IPS-15b (cell line): ENCODE data around the gene NPTN.
"Not testable (repeated sequence)": the region's sequence is repeated elsewhere in the genome, so short reads cannot be mapped to it uniquely, and the experiment has no call there.

Experiments
- H3K27me3 ChIP-seq: one replicate; pipeline ENCODE4 v1.6.1; 2013; ENCODE audit warnings: low read length; ENCODE audit not compliant: control insufficient read depth, insufficient read depth
- H3K36me3 ChIP-seq: one replicate; pipeline ENCODE4 v1.6.1; 2013; ENCODE audit warnings: low read length; ENCODE audit not compliant: control insufficient read depth, insufficient read depth
- H3K4me1 ChIP-seq: one replicate; pipeline ENCODE4 v1.6.1; 2013; ENCODE audit warnings: mild to moderate bottlenecking, low read length; ENCODE audit not compliant: control insufficient read depth, insufficient read depth
- H3K4me3 ChIP-seq: one replicate; pipeline ENCODE4 v1.5.1; 2013; ENCODE audit warnings: low read depth, low read length
- H3K9ac ChIP-seq: one replicate; pipeline ENCODE4 v1.6.1; 2013; ENCODE audit warnings: low read depth, mild to moderate bottlenecking, low read length
- H3K9me3 ChIP-seq: one replicate; pipeline ENCODE4 v1.6.1; 2013; ENCODE audit warnings: mild to moderate bottlenecking, low read length; ENCODE audit not compliant: control insufficient read depth, insufficient read depth

Gene NPTN

DNA sequence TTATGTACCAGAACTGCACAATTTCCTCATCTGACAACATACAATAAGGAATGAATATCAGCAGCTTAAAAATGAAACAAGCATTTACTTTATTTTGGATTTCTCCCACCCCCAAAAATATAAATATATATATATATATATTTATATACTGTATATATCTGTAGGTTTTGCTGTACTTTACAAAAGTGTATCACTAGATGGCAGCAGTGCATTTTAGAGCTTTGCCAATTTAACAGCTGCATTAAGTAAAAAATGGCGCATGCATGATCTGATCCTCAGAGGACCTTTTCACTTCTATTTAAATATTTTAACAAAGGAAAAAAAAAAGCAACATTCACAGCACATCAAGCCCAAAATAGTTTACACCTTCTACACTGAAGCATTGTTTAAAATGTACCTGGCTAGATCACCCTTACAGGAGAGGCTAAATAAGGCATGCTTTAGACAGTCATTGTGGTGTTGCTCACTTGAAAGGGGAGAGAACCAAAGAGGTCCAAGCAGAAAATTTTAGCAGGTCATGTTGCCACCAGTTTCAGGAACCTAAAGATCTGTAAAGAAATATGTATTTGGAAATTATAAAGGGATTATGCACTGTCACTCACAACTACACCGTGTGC, 72.6 kb downstream of the NPTN start:
- H3K27me3 ChIP-seq = no peaks in the 10 kb centered on the region
- no peaks in the 10 kb centered on the region for H3K36me3 ChIP-seq
- no peak overlapping the region for H3K4me3 ChIP-seq
- H3K9ac ChIP-seq = no peak overlapping the region
- H3K4me1 ChIP-seq = no peaks in the 10 kb centered on the region
- no peaks in the 10 kb centered on the region for H3K9me3 ChIP-seq

DNA sequence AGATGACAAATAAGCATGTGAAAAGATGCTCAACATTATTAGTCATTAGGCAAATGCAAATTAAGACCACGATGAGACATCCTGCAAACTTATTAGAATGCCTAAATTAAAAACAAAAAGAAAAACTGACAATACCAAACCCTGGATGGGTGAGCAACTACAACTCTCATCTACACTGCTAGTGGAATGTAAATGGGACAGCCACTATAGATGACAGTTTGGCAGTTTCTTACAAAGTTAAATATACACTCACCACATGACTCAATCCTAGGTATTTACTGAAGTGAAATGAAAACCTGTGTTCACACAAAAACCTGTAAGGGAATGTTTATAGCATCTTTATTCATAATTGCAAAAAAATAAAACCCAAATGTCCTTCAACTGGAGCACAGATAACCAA, 74.7 kb downstream of the NPTN start:
- Histone ChIP-seq H3K4me3 (no peak overlapping the region), H3K27me3 (no peaks in the 10 kb centered on the region), H3K9ac (no peak overlapping the region), H3K4me1 (peaks cover 7% of the 10 kb centered on the region), H3K36me3 (no peaks in the 10 kb centered on the region), H3K9me3 (no peaks in the 10 kb centered on the region)

DNA sequence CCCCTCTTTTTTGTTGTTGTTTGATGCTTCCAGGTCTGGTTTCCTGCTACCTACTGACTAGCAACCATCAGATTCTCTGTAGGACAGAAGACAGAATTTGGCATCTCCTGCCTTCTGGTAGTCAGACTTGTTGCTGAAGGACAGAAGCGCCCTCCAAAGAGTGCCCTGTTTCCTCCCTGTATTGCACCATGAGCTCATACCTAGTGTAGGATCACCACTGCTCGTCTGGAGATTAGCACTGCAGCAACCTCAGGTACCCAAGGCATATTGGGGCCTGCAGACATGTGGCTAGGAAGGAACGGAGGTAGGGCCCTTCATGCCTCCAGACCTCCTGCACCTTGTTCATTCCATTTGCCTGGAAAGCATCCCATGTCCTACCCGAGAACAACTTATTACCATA, 78.1 kb downstream of the NPTN start:
- no peaks in the 10 kb centered on the region for H3K9me3 ChIP-seq
- peaks cover 7% of the 10 kb centered on the region for H3K4me1 ChIP-seq
- H3K36me3 ChIP-seq = no peaks in the 10 kb centered on the region
- no peak overlapping the region for H3K9ac ChIP-seq
- H3K27me3 ChIP-seq = no peaks in the 10 kb centered on the region
- H3K4me3 ChIP-seq = no peak overlapping the region

DNA sequence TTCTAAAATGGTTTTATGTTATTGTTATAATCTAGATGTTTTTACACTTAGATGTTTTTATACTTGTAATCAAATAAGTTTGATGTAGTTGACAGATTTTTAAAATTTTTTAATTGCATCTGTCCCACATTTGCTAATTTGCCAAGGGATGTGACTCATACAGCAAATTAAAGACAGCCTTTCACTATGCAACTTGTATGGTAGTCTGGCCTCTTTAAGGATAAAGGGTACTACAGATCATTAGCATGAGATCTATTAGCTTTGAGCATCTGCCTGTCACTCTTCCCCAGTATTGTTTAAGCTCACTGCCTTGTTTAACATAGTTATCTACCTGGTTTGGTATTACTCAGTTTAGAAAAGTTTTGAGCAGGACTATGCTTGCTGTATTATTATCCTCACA, 83.0 kb downstream of the NPTN start:
- Histone ChIP-seq H3K9ac (no peak overlapping the region), H3K36me3 (no peaks in the 10 kb centered on the region), H3K4me1 (peaks cover 7% of the 10 kb centered on the region)

DNA sequence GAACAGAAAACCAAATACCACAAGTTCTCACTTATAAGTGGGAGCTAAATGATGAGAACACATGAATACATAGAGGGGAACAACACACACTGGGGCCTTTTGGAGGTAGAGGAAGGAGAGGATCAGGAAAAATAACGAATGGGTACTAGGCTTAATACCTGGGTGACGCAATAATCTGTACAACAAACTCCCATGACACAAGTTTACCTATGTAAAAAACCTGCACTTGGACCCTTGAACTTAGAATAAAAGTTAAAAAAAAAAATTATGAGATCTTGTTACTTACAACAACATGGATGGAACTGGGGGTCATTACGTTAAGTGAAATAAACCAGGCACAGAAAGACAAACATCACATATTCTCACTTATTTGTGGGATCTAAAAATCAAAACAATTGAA, 84.3 kb downstream of the NPTN start:
- not testable (repeated sequence) for H3K36me3 ChIP-seq, H3K9me3 ChIP-seq, H3K4me1 ChIP-seq, H3K27me3 ChIP-seq, H3K4me3 ChIP-seq, H3K9ac ChIP-seq

More for the DNA sequence above, 83.0 kb downstream of the NPTN start:
- Histone ChIP-seq H3K9me3 (no peaks in the 10 kb centered on the region), H3K4me3 (no peak overlapping the region), H3K27me3 (no peaks in the 10 kb centered on the region)

DNA sequence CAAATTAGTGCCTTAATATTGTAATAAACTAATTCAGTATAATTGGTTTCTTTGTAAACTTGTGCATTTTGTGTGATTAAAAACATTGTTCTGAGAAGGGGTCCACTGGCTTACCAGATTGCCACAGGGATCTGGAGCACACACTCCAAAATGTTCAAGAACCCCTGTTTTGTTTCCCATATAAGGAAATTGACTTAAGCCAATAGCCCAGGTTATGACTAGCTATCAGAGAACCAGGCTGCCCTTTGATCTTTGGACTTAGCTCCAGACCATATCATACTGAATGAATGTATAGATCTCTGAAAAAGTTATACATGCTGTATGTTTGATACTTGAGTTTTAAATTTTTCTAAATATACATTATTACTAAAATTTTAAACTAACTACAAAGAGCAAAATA, 91.7 kb downstream of the NPTN start:
- Histone ChIP-seq H3K36me3 (no peaks in the 10 kb centered on the region), H3K4me3 (no peak overlapping the region), H3K9ac (no peak overlapping the region), H3K4me1 (no peaks in the 10 kb centered on the region), H3K27me3 (no peaks in the 10 kb centered on the region), H3K9me3 (no peaks in the 10 kb centered on the region)

DNA sequence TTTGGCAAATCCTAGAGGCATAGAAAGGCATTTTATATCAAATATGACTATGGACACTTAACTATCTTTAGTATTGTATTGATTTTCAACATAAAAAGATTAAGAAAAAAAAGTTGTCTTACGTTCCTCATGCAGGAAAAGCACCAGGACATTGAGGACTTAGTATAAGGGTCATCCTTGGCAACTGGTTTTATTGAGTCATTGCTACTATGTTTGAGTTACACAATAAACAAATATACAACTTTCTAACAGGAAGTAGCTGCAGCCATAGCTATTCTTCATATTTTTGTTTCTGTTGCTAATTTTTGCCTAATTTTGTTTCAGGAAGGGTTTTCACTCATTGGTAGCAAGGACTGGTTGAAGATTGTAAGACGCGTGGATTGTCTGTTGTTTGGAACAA, 93.0 kb downstream of the NPTN start:
- Histone ChIP-seq H3K4me3 (no peak overlapping the region), H3K4me1 (no peaks in the 10 kb centered on the region), H3K36me3 (no peaks in the 10 kb centered on the region), H3K9ac (no peak overlapping the region), H3K9me3 (no peaks in the 10 kb centered on the region), H3K27me3 (no peaks in the 10 kb centered on the region)

DNA sequence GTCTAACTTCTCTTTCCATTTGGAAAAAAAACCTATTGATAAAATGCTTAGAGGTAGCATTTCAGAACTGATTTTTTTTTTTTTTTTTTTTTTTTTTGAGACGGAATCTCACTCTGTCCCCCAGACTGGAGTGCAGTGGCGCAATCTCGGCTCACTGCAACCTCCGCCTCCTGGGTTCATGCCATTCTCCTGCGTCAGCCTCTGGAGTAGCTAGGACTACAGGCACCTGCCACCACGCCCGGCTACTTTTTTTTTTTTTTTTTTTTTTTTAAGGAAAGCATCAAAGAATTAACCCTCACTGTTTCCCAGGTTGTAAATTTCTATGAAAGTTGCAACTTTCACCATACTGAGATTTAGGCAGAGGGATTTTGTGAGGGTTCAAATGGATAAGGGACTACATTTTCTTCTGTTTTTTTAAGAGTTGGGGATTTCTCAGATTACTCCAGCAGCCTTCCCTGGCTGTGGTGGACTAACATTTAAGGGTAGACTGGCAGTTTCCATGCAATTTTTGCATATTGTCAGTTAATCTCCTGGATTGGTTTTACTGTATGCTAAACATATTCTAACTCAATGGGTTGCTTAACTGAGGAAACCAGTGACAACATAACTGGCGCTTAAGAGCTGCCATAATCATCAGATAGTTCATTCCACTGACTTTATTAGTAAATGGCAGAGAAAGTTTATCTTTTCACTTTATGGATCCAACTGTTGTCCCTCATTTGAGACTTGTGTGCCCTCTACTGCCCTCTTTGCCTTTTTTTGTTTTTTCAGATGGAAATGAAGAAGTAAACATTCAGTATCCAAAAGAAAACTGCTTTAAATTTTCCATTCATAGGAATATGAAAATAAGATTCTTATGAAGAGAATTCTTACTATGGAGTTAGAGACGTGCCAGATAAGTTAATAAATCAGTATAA, 93.7 kb downstream of the NPTN start:
- Histone ChIP-seq H3K4me1 (no peaks in the 10 kb centered on the region), H3K4me3 (no peak overlapping the region), H3K27me3 (no peaks in the 10 kb centered on the region), H3K36me3 (no peaks in the 10 kb centered on the region), H3K9ac (no peak overlapping the region), H3K9me3 (no peaks in the 10 kb centered on the region)

DNA sequence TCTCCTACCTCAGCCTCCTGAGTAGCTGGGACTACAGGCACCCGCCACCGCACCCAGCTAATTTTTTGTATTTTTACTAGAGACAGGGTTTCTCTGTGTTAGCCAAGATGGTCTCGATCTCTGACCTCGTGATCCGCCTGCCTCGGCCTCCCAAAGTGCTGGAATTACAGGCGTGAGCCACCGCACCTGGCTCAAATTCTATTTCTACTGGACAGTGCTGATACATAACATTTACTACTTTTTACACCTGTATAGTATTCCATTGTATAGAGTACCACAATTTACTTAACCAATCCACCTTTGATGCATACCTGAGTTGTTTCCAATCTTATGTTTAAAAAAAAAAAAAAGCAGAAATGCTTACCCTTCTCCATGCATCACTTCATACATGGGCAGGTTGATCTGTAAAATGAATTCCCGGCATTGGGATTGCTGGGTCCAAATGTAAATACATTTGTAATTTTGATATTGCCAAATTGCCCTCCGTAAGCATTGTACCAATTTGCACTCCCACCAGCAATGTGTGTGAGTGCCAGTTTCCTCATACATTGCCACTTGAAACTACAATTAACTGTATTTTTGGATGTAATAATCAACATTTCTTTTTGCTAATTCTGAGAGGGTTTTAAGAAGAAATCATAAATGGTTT, 94.5 kb downstream of the NPTN start:
- no peaks in the 10 kb centered on the region for H3K4me1 ChIP-seq
- H3K4me3 ChIP-seq = no peak overlapping the region
- H3K9ac ChIP-seq = no peak overlapping the region
- H3K36me3 ChIP-seq = no peaks in the 10 kb centered on the region
- H3K9me3 ChIP-seq = no peaks in the 10 kb centered on the region
- H3K27me3 ChIP-seq = no peaks in the 10 kb centered on the region

DNA sequence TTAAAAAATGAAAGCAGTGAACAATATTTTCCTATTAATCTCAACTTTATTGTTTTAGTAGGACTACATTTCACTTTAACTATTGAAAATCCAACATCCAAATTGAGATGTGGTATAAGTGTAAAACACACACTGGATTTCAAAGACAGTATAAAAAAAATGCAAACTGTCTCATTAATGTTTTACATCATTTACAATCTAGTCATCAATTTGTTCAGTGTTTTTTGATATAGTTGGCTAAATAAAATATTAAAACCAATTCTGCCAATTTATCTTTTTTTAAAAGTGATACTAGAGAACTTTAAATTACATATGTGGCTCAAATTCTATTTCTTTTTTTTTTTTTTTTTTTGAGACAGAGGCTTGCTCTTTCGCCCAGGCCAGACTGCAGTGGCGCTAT, 95.1 kb downstream of the NPTN start:
- no peaks in the 10 kb centered on the region for H3K36me3 ChIP-seq
- H3K9me3 ChIP-seq = no peaks in the 10 kb centered on the region
- no peak overlapping the region for H3K4me3 ChIP-seq
- H3K9ac ChIP-seq = no peak overlapping the region
- H3K27me3 ChIP-seq = no peaks in the 10 kb centered on the region
- H3K4me1 ChIP-seq = no peaks in the 10 kb centered on the region

DNA sequence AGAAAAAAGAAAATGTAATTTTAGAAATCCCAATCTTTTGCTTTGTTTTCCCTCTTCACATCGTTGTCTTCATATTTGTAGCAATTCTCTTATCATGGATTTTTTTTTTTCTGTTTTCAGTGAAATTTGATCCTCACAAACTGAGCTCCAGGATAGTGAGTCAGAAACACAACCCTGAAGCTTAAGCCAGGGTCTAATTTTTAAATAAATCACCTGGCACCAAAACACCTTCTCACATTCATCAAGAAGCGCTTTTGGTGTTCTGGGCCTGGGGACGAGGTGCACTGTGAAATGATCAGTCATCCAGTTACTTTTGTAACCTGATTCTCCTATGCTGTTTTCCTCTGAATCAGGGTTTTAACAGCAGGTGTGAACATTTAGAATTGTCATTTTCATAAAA, 102.5 kb downstream of the NPTN start:
- H3K9me3 ChIP-seq = no peaks in the 10 kb centered on the region
- H3K36me3 ChIP-seq = no peaks in the 10 kb centered on the region
- H3K4me1 ChIP-seq = no peaks in the 10 kb centered on the region
- H3K27me3 ChIP-seq = no peaks in the 10 kb centered on the region
- H3K4me3 ChIP-seq = no peak overlapping the region
- H3K9ac ChIP-seq = no peak overlapping the region

DNA sequence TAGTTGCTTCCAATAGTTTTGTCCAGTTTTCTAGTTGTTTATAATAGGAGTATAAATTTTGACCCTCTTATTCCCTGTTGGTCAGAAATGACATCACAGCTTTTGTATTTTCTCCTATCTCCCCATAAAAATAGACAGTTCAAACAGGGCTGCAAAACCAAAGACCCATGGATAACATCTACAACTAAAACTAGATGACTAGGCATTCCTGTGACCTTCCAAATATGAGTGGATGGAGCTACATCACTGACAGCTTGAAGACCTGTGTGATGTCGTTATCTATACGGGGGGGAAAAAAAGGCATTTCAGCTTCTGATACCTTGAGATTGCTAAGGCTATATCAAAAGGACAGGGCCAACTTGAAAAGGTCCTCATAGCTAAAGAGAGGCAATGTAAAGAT, 105.6 kb downstream of the NPTN start:
- no peak overlapping the region for H3K4me3 ChIP-seq

More for the DNA sequence above, 105.6 kb downstream of the NPTN start:
- H3K4me1 ChIP-seq = no peaks in the 10 kb centered on the region
- no peaks in the 10 kb centered on the region for H3K27me3 ChIP-seq
- H3K9ac ChIP-seq = no peak overlapping the region
- H3K36me3 ChIP-seq = no peaks in the 10 kb centered on the region
- no peaks in the 10 kb centered on the region for H3K9me3 ChIP-seq
